HG02852 (cell line): ENCODE measurements around the gene ENTHD1.
"Not testable (repeated sequence)": the region's sequence is repeated elsewhere in the genome, so short reads cannot be mapped to it uniquely, and the experiment has no call there.

Experiments
- ATAC-seq: cut with Tn5 transposase; IDR thresholded peaks from one replicate; pipeline ENCODE4 v1.9.1; 2021; ENCODE audit warnings: mild to moderate bottlenecking, moderate library complexity; ENCODE audit not compliant: unreplicated experiment

ENTHD1 gene

GRCh38 chr22:39925273-39925672 lies 31.7 kb upstream of the ENTHD1 start:
- no peak for ATAC-seq

- ATAC-seq, result no peak
These were observed 30.7 kb upstream of the ENTHD1 start for GRCh38 chr22:39924286-39924685.

GRCh38 chr22:39923696-39924095 lies 30.1 kb upstream of the ENTHD1 start:
- ATAC-seq, result no peak

- no peak for ATAC-seq
These were observed 26.7 kb upstream of the ENTHD1 start for GRCh38 chr22:39920134-39920743.

- ATAC-seq, result no peak
These were observed 24.4 kb upstream of the ENTHD1 start for GRCh38 chr22:39917776-39918495.

GRCh38 chr22:39917197-39917643 lies 23.7 kb upstream of the ENTHD1 start:
- ATAC-seq, result no peak

GRCh38 chr22:39916496-39916895 lies 22.9 kb upstream of the ENTHD1 start:
- no peak for ATAC-seq

GRCh38 chr22:39915295-39915726 lies 21.8 kb upstream of the ENTHD1 start:
- ATAC-seq, result no peak

- no peak for ATAC-seq
These were observed 21.0 kb upstream of the ENTHD1 start for GRCh38 chr22:39914584-39914983.

- ATAC-seq, result no peak
These were observed 20.3 kb upstream of the ENTHD1 start for GRCh38 chr22:39913886-39914285.

GRCh38 chr22:39913321-39913720 lies 19.8 kb upstream of the ENTHD1 start:
- no peak for ATAC-seq

GRCh38 chr22:39910876-39911613 lies 17.5 kb upstream of the ENTHD1 start:
- ATAC-seq, result no peak

- ATAC-seq, result no peak
These were observed 15.2 kb upstream of the ENTHD1 start for GRCh38 chr22:39908737-39909136.

- no peak for ATAC-seq
These were observed 14.6 kb upstream of the ENTHD1 start for GRCh38 chr22:39908136-39908535.

- ATAC-seq, result no peak
These were observed 14.1 kb upstream of the ENTHD1 start for GRCh38 chr22:39907605-39908097.

GRCh38 chr22:39907047-39907446 lies 13.5 kb upstream of the ENTHD1 start:
- no peak for ATAC-seq

- no peak for ATAC-seq
These were observed 12.6 kb upstream of the ENTHD1 start for GRCh38 chr22:39906207-39906606.

- ATAC-seq, result no peak
These were observed 12.1 kb upstream of the ENTHD1 start for GRCh38 chr22:39905687-39906086.

GRCh38 chr22:39904862-39905261 lies 11.3 kb upstream of the ENTHD1 start:
- no peak for ATAC-seq

- ATAC-seq, result not testable (repeated sequence)
These were observed 10.5 kb upstream of the ENTHD1 start for GRCh38 chr22:39904024-39904423.

- ATAC-seq, result no peak
These were observed 8.1 kb upstream of the ENTHD1 start for GRCh38 chr22:39901565-39902146.
